Activated CD4-positive, alpha-beta T cell treated with anti-CD3 and anti-CD28 coated beads for 1 hour (primary cell): Measurements from ENCODE around the gene UCK2.
A peak's percentile ranks its signal among the peaks of the same experiment; 100 is the strongest.

Experiments
- DNase-seq: peaks from one replicate; pipeline ENCODE4 v3.0.0-alpha.2; 2020

UCK2 gene

DNA sequence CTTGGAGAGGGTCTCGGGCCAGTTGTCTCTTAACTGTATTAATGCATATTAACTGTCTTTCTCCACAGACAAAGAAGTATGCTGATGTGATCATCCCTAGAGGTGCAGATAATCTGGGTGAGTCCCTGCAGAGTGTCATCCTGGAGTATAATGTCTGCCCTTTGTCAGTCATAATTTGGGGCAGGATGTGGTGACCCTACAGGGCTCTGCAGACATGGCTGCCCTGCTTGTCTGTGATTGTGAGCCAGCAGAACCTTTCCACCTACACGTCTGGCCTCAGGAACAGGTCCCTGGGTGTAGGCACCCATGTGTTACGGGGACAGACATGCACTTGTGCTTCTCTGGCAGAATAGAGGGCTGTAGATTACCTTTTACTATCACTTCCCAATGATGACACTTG, 78.4 kb downstream of the UCK2 start:
- DNase-seq = no peak

DNA sequence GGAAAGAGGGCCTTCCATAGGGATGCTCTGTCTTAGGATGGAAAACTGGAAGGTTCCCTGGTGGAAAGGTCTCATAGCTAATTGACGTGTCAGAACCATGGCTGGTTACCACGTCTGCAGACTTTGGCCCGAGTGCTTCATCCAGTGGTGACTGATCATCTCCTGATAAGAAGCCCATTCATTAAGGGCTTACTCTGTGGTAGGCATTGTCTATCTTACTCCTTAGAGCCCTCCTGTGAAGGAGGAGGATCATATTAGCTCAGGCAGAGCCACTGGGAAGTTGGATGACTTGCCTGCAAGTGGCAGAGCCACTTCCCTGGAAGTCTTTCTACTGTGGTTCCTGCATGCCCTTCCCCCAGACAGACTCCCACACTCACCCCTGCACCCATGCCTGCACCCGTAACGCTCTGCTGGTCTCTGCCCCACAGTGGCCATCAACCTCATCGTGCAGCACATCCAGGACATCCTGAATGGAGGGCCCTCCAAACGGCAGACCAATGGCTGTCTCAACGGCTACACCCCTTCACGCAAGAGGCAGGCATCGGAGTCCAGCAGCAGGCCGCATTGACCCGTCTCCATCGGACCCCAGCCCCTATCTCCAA, 79.9 kb downstream of the UCK2 start:
- DNase-seq = no peak

DNA sequence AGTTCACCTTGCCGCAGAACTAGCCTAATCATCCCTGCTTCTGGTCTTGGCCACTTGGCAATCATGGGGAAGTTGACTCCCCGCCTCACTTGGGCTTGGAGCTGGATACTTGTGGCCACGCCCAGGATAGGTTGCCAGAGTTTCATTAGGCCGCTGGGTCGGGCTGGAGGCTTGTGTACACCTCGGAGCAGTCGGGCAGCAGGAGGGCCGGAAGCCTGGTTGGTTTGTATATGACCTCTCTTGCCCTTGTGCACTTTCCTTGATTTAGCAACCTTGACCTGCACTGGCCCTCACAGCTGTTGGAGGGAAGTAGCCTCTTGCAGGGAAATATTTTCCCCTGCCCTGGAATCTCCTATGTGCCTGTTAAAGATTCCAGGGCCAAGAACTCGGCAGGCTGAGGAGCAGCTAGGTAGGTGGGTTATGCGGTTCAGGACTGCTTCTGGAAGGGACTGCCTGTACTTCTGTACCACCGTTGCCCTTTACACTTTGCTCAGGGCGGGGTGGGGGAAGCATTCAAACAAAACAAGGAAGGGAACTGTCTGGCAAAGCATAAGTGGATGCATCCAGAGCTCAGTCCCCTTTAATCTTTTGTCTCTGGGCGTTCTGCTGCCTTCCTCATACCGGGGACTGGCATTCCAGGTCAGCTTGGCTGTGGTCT, 83.5 kb downstream of the UCK2 start:
- DNase-seq = no peak

DNA sequence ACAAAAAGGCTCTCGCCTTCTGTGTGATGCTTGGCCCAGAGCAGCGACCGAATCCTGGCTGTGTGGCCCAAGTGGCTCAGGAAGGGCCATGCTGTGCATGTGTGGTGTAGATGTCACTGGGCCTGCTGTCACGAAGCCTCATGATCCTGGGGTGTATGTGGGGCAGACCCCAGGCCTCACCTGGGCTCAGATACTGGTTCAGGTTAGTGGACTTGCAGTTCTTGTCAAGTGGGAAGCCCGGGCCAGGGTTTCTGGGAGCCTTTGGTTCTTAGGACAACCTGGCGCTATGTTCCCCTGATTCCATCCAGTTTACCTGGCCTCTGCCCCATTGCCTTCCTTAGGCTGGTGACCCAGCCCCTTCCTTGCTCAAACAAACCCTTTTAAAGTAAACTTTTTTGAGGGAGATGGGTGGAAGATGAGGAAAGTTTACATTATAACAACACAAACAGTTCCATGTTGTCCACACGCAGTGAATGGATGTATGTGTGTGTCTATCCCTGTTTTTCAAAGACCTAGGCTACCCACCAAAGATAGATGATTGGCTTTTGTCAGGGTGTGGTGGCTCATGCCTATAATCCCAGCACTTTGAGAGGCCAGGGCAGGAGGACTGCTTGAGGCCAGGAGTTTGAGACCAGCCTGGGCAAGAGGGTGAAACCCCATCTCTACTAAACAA, 84.3 kb downstream of the UCK2 start:
- DNase-seq = no peak

DNA sequence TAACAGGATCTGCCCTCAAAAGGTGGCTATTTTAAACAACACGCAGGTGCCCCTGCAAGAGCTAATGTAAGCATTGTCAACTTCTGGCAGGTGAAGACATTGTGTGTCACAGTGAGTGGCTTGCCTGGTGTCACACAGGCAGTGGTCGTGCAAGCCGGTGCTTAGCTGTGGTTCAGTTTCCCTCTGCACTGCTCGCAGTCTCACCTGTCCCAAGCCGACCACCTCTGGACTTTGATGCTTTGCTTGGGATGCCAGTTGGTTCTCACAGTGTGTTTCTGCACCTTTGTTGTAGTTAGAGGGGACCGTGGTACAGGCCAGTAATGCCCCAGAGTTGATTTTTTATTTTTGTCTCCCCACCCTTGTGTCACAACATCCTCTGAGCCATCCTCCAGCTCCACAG, 85.2 kb downstream of the UCK2 start:
- DNase-seq = no peak

DNA sequence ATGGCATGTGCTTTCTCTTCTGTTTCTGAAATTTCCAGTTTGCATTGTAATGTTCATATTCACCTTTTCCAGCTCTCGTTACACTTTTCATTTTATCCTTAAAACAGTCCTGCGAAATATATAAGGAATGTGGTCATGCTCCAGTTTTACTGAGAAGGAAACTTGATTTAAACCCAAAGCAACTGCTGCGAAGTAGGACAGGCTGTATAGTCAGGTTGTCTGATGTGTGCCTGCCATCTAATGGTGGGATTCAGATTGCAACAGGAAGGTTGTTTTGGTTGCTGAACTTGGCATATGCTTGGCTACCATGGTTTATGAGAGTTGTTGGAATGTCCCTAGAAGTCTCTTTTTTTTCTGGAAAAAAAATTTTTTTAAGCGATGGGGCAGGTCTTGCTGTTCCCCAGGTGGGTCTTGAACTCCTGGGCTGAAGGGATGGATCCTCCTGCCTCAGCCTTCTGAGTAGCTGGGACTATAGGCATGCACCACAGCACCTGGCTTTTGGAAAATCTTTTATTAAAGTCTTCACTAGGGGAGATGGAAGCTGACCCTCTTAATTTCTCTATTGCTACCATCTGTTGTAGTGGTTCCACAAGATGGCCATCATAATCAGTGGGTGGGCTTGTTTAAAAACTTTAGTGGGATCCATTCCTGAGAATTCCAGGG, 86.9 kb downstream of the UCK2 start:
- DNase-seq = peak; percentile 37

DNA sequence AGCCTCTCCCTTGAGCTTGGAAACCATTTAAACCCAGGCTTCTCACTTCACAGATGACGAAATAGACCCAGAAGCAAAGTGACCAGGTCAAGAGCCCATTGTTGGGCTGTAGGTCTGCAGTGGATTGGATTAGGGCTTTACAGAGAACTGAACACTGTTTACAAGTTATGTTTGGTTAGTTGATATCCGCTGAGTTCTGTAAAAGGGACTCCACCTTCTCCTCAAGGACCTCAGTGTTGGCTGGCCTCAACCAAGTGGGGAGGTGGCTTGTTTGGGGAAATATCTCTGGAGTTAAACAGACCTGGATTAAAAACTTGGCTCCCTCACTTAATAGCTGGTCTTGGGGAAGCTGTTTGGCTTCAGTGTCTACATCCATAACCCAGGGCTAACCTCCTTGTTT, 88.1 kb downstream of the UCK2 start:
- DNase-seq = no peak

DNA sequence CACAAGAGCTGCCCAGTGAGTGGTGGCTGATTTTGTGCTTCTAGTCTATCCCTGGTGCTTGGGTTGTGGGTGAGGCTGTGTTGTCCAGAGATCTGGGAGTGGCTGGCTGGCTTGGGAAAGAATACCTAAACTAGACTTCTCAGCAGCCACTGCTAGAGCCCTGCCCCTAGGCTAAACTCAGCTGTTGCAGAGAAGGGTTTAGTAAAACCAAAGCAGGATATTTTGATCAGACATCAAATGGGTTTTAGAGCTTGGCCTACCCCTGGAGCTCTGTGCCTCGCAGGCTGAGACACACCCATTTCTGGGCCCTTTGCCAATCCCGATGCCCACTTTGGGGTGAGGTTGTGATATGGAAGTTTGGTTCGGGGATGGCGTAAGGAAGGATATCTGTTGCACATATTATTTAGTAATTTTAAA, 88.5 kb downstream of the UCK2 start:
- DNase-seq = no peak

DNA sequence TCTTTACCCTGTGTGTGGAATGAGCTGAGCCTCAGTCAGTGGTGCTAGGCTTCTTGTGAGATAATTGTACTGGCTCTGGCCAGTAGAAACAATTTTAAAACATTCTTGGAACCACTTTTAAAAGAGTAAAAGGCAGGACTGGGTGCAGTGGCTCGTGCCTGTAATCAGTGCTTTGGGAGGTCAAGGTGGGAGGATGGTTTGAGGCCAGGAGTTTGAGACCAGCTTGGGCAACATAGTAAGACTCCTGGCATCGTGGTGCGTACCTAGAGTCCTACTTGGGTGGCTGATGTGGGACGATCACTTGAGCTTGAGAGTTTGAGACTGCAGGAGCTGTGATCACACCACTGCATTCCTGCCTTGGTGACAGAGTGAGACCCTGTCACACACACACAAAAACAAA, 89.8 kb downstream of the UCK2 start:
- no peak for DNase-seq

DNA sequence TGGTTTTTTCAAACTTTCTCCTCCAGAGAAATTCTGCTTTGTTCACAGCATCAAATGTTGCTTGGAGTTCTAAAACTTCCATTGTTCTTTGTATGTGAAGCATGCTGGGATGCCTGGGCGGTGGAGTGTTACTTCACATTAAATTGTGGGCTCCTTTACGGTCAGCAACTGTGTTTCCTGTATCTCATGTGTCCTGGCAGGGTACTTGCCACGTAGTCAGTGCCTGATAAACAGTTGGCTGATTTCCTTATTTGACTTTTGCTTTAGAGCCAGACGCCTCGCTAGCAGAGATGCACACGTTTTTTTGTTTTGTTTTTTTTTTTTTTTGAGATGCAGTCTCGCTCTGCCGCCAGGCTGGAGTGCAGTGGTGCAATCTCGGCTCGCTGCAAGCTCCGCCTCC, 96.7 kb downstream of the UCK2 start:
- no peak for DNase-seq

DNA sequence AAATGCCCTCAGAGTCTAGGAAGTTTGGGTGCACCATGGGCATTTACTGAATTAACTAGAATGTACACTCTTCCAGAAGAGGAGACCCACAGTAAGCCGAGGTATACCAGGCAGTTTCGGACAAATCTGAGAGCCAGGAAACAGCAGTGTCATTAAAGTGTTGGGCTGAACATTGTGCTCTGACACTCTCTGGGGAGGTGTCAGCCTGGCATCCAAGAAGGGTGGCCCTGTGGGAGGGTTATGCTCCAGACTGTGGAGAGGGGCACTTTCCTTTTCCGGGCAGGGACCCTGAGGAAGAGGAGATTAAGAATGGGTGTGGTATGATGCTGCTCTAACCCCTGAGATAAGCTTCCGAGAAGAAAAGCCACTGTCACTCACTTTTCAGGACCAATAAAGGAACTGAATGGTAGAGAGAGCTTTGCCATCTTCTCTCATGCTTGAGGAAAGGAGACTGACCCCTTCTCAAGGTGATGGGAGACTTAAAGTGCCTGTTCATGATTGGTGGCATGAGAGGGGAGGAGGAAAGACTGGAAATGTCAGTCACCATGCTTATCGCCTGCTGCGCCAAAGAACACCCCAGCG, 98.2 kb downstream of the UCK2 start:
- DNase-seq = no peak

DNA sequence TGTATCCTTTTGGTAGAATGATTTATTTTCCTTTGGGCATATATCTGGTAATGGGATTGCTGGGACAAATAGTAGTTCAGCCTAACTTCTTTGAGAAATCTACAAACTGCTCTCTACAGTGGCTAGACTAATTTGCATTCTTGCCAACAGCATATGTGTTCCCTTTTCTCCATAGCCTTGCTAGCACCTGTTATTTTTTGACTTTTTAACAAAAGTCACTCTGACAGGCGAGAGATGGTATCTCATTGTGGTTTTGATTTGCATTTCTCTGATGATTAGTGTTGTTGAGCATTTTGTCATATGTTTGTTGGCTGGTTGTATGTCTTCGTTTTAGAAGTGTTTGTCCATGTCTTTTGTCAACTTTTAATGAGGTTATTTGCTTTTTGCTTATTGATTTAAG, 99.8 kb downstream of the UCK2 start:
- DNase-seq = no peak

DNA sequence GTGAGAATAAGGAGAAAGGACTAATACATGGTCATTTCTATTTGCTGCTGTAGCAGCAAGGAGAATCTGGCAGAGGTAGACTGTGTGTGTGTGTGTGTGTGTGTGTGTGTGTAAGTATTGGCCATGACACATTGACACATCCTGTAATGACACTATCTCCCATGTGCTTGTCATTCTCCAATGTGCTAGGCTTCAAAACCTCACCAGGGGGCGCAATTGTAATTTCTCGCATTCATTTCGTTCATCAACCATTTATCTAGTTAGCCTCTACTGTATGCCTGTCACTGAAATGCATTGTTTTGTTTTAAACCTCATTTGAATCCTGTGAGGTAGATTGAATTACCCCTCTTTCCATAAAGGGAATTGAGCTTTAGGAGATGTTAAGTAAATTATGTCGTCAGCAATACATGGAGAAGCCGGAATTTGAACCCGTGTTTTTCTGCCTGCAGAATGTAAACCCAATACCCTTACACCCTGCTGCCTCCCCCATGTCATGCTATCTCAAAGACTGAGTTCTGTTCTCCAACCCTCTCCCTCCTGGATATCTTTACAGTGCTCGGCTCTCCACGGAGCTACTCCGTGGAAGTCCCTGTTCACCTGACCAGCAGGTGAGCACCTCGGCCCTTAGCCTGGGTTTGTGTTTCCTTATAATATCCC, 100.8 kb downstream of the UCK2 start:
- no peak for DNase-seq

DNA sequence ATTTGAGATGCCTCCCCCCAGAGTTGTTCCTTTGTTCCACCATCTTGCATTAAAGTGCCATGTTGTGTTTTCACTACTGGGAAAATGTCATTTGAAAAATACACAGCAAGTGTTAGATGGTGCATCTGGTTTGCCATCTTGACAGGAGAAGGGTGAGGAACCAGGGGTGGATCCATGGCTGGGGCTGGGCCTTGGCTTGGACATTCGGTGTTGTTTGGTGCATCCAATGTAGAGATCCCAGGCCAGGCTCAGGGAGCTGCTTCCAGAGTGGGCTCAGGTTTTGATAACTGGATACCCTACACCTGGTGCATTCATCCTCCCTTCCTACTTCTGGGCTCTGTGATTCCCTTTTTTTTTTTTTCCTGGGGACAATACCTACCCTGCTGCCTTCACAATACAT, 103.5 kb downstream of the UCK2 start:
- no peak for DNase-seq

DNA sequence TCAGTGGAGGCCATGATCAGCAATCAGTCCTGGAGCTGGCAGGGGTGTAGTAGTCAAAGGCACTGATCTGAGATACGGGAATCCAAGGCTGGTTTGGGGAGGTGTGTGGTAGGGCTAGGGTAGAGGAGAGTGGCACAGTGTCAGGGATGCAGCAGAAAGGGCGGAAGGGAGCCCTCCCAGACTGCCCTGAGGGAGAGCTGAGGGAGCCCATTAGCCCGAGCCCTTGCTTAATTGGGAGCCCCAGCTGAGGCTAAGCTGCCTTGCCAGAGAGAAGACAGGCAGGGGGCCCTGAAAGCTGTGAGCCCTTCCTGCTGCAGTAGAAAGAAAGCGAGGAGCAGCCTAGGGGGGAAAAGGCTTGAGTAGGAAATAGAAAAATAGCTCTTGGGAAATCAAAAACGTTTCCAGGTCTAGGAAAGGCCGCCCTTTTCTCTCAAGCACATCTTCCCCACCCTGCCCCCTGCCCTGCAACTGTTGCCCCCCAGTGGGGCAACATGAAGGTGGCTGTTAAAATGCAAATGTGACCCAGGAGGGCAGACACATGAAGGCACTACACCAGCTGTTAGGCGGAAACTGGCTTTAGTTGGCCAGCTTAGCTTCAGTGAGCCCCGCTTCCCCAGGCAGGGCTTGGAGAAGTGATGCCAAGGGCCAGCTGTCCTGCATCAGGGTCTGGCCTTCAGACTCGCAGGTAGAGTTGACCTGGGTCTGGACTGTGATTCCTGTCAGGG, 106.2 kb downstream of the UCK2 start:
- no peak for DNase-seq

DNA sequence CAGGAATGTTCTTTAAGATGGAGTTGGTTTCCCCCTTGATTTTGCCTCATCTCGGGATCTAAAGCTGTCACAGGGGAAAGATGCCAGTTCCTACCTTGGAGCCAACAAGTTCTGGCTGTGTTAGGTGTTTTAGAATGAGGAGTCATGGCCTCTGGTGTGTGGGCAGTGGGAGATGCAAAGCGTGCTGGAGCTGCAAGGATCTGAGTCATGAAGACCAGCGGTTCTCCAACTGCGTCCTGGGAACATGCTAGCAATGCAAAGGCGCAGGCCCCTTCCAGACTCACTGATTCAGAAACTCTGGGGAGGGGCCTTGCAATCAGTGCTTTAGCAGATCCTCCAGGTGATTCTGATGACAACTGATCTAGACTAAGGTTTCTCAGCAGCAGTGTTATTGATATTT, 109.1 kb downstream of the UCK2 start:
- no peak for DNase-seq

DNA sequence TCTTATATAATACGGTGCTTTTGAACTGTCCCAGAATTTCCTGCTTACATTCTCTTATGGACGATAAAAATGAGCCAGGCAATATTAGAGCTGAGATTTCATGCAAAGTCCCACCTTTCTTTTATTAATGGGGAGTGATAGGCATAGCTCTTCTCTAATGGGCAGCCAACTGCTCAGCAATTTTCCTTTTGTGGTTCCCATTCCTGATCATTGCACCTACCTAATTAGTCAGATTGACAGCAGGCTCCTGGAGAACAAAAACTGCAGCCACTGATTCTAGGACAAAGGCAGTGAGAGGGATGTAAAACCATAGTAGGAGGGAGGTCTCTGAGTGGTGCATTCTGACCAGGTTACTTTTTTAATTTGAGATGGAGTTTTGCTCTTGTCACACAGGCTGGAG, 110.4 kb downstream of the UCK2 start:
- no peak for DNase-seq

DNA sequence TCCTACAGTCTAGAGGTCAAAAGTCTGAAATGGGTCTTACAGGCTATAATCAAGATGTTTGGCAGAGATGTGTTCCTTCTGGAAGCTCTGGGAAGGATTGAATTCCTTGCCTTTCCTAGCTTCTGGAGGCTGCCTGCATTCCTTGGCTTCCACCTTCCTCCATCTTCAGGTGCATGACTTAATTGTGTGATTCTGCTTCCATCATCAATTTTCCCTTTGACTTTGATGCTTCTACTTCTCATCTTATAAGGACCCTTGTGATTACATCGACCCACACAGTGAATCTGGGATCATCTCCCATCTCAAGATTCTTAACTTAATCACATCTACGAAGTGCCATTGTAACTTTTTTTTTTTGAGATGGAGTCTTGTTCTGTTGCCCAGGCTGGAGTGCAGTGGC, 111.4 kb downstream of the UCK2 start:
- no peak for DNase-seq

DNA sequence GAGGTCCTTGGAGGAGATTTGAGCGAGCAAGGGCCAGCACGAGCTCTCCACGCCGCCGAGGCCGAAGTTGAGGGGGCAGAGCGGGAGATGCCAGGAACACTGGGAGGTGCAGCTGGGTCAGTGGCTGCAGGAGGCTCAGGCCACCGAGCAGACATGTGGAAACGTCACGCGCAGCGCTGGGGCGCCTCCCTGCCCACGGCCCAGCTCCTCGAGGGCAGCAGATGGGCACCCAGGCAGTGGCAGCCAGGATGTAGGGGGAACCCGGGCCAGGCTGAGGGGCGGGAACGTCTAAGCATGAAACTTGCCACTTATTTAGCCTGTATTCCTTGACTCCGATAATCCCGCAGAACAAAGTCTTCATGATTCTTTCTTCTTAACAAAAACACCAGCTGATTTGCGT, 114.1 kb downstream of the UCK2 start:
- no peak for DNase-seq

DNA sequence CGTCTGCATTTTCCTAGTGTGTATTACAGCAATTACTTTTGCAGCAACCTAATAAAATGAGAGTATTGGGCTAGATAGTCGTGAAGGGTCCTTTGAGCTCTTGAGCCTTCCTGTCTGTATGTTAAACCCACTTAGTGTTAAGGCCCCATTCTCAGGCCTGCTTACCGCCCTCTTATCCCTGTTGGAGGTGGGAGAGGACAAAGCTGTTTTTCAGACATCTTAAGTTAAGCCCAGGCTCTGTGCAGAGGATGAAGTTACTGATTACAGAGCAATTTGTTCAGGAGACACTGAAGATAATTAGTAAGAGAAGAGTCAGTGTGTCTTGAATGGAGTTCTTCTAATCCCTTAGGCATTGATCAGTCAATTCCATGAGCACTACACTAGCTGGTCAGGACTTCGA, 114.6 kb downstream of the UCK2 start:
- no peak for DNase-seq

DNA sequence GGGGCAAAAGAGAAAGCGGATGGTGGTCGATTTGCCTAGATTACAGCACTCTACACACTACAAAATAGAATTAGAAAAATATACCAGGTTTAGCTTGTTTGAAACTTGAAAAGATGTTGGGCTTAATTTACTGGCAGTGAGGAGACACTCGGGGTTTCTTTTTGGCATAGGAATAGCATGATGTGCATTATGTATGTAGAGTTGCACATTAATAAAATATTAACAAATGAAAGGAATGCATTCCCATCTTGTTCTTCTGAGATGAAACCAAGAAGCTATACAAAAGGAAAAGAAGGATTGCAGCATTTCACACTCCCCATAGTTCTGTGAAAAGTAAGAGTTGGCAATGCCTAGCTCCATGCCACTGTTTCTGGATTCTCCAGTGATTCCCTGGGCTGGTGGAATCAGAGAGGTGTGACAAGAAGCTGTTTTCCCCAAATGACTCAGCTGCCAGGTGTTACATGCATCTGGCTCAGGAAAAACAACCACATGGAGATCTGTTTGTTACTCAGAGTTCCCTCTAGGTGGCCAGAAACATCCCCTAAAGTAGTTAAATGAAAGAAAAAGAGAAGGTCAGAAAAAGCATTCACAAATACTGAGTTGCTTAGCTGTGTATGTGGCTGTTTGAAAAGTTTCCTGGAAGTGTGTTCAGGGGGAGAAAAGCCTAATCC, 115.6 kb downstream of the UCK2 start:
- DNase-seq = no peak

DNA sequence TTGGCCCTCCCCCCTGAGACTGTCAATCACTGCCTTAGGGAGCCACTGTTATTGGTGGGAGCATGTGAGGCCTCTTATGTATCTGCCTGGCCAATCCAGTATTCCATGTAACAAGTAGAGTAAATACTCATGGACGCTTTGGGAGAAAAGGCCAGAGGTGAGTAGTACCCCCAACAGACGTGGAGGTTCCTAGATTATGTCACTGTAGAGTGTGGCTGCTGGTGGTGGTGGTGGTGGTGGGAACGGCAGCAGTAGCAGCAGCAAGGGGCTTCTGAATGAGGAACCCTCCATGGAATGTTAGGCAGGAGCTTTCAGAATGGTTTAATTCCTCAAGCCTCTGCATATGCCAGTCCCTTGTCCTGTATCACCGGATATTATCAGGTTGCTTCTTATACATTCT, 118.5 kb downstream of the UCK2 start:
- DNase-seq = no peak
